GM19023 (cell line): Measurements from ENCODE around the gene CCNQ.
A peak's percentile ranks its signal among the peaks of the same experiment; 100 is the strongest.
"Not testable (repeated sequence)": the region's sequence is repeated elsewhere in the genome, so short reads cannot be mapped to it uniquely, and the experiment has no call there.

Experiments used
- ATAC-seq: cut with Tn5 transposase; IDR thresholded peaks from one replicate; pipeline ENCODE4 v1.9.1; 2021; ENCODE audit warnings: mild to moderate bottlenecking, moderate library complexity; ENCODE audit not compliant: unreplicated experiment

CCNQ gene

GRCh38 chrX:153623310-153624029 lies 24.5 kb upstream of the CCNQ start:
- ATAC-seq: no peak

DNA sequence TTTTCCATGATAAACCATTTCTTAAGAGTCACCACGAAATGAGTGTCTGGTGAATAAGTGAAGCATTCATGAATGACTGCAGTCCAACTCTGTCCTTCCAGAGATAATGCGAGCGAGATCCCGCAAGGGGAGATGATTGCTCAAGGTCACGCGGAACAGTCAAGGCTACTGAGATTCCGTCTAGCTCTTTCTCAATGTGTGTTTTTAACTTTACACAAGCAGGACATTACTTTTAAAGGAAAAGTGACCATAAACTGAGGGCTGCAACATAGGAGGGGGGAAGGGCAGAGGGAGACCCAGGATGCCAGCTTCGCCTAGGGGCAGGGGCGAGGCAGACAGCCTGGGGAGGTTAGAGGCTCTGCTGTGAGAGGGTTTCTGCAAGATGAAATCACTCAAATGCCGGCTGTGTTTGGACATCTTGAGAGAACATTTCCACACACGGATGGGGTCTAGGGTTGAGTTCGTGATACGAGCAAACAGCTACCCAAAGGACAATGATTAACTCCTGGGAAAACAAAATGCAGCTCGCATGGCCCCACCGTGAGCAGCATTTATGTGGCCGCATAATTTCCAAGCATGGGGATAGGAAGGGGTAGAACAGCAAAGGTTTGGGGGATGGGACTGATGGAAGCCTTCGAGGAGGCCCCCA lies 23.8 kb upstream of the CCNQ start:
- no peak for ATAC-seq

DNA sequence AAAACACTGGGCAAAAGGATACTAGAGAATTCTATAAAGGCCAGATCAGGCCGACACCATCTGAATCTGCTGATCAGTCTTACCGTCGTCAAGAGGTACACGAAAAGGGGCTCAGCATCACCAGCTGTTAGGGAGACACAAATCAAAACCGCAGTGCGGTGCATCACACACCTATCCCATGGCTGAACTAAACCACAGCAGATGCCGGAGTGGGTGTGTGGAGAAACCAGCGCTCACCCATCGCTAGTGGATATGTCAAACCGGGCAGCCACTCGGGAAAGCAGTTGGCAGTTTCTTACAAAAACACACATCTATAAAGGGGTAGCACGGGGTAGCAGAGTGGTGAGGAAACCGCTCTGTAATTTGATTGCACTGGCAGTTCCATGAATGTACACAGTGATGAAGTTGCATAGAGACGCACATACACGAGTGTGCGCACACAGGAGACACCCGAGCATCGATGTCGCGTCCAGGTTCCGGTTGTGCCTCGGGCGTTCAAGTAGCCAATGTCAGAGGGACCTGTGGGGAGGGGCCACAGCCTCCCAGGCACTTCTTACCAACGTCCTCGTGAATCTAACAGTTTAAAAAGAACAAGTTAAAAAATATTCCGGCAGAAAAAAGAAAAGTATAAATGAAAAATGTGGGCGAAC lies 23.1 kb upstream of the CCNQ start:
- no peak for ATAC-seq

DNA sequence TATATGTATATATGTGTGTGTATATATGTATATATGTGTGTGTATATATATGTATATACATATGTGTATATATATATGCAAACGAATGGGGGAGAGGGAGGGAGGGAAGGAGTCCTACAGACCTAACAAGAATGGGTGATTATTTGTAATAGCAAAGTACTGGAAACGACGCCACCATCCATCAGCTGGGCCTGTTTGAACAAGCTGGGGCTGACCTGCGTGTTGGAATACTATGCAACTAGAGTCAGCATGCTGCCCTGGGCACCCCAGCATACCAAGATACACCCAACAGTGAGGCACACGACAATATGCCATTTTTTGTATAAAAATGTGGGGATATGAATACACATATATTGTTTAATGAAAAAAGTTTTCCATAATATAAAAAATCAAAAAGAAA lies 21.6 kb upstream of the CCNQ start:
- no peak for ATAC-seq

DNA sequence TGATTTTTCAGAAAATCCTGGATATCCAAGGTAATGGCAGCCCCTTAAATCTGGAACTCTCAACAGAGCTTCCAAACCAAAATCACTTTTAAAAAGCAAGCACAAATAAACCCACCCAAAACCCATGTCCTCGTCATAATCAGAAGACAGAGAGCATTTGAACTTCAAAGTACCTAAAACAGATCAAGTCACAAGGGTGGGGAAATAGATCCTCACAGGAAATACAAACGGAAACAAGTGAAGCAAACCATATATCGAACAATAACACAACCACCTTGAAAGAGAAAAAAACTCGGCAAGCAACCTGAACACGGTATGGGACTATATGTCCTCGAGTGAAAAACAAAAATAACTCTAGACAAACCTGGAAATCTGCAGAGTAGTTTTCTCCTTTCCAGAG lies 15.9 kb upstream of the CCNQ start:
- ATAC-seq: no peak

- no peak for ATAC-seq
Observed at GRCh38 chrX:153612413-153612812, 13.5 kb upstream of the CCNQ start.

GRCh38 chrX:153611298-153612095 lies 12.6 kb upstream of the CCNQ start:
- no peak for ATAC-seq

GRCh38 chrX:153610836-153611213 lies 11.9 kb upstream of the CCNQ start:
- ATAC-seq: no peak

GRCh38 chrX:153609917-153610835 lies 11.2 kb upstream of the CCNQ start:
- ATAC-seq: peak; percentile 75

DNA sequence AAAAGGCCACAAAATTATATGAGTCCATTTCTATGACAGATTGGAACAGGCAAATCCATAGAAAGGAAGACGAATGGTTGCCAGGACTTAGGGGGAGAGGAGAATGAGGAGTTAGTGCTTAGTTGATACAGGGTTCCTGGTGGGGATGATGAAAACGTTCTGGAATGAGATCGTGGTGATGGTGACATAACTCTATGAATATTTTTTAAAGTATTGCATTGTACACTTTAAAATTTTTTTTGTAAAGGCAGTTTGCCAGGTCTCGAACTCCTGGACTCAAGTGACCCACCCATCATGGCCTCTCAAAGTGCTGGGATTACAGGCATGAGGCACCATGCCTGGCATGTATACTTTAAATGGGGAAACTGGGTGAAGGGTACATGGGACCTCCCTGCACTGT lies 9.9 kb upstream of the CCNQ start:
- ATAC-seq: no peak

GRCh38 chrX:153608376-153608775 lies 9.4 kb upstream of the CCNQ start:
- ATAC-seq: no peak

- no peak for ATAC-seq
Observed at GRCh38 chrX:153606503-153606902, 7.6 kb upstream of the CCNQ start.

- not testable (repeated sequence) for ATAC-seq
Observed at GRCh38 chrX:153604666-153605380, 5.9 kb upstream of the CCNQ start.

- no peak for ATAC-seq
Observed at GRCh38 chrX:153603131-153603656, 4.3 kb upstream of the CCNQ start.

GRCh38 chrX:153602601-153603000 lies 3.7 kb upstream of the CCNQ start:
- ATAC-seq: no peak

DNA sequence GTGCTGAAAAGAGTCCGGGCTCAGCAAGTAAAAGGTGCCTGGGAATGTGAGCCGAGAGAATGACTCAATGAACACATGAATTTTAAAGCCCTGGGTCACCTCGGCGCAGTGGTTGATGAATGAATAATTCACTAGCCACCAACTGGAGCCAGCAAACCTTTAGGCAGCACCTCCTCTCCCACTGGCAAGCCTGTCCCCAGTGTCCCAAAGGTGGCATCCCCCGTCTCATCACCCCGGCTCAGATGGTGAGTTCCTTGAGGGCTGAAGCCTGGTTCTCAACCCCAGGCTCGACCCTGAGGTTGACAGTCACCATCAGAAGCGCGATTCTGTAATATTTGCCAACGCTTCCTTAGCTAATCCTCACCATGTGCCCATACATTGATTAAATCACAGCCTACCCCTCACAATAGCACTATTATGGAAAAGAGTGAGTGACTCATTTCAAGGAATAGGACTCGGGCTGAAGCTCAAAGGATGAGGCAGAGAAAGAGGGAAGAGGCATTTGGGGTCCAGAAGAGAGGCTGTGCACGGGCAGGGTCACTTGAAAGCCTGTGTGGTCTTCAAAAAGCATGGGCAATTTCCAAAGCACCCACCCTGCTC lies 2.7 kb upstream of the CCNQ start:
- ATAC-seq: no peak

DNA sequence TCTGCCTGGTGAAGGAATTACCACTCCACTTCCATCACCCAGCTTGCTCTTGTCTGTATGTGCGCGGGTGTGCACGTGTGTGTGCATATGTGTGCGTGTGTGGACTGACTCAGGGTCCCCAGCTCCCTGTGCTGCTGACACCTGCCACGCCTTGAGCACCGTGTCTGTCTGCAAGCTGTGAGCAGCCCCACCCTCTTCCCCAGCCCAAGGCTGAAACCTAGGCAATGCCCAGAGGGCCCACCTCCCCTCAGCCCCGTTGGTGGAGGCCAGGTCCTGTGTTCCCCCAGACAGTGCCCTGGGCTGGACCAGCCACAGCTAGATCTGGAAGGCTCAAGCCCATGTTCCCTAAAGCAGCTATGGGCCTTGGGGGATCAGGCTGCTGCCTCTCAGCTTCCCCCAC lies 2.0 kb upstream of the CCNQ start:
- ATAC-seq: no peak

DNA sequence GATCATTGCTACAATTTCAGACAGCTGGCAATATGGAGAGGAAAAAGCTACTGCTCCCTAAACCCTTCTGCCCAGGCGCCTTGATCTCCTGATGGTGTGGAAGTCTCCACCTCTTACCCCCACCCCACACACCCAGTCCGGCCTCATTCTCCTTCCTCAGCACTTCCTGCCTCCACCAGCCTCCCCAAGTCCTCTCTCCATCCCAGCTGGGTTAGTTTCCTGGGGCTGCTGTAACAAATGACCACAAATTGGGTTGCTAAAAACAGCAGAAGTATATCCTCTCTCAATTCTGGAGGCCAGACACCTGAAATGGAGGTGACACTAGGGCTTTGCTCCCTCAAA lies 1.1 kb upstream of the CCNQ start:
- ATAC-seq: no peak
